OCI-LY7 (cell line): ENCODE data around the gene PPIL3. TPM values are rescaled to one million over a fixed set of nuclear protein-coding genes. Genes with fewer than 3 reads are reported as not detected.

Source experiments
- BruUV-seq: library from RNA; stranded (reverse); fragments of 400-500 nt; replicated peaks from 2 replicates; lab custom pipeline; 2021; lab: Mats Ljungman, UMichigan
- CTCF ChIA-PET: fragments of 300-600 bp; sonication (Branson Sonifier 250); formaldehyde crosslinking; loops from one replicate; lab custom pipeline; 2022; ENCODE audit warnings: antibody characterized with exemption; ENCODE audit not compliant: unreplicated experiment; lab: Charles Lee
- POLR2A ChIA-PET: fragments of 300-600 bp; sonication (Branson Sonifier 250); formaldehyde crosslinking; loops from one replicate; lab custom pipeline; 2022; ENCODE audit warnings: antibody characterized with exemption; lab: Charles Lee
- DNase-seq: peaks from one replicate; pipeline ENCODE4 v3.0.0-alpha.2; 2015; ENCODE audit warnings: low spot score
- H2AFZ ChIP-seq: fragments of 200-600 bp; sonication (generic), shearing (Covaris generic); 2 replicates; pipeline ENCODE4 v1.6.1; 2014; ENCODE audit warnings: mild to moderate bottlenecking, antibody characterized with exemption, low read length, moderate library complexity
- H3K27ac ChIP-seq: fragments of 200-600 bp; sonication (generic); 2 replicates; pipeline ENCODE4 v1.5.1; 2014; ENCODE audit warnings: mixed run types, low read depth, mild to moderate bottlenecking, moderate library complexity, low read length, inconsistent platforms; ENCODE audit not compliant: poor library complexity, severe bottlenecking
- H3K36me3 ChIP-seq: fragments of 200-600 bp; sonication (generic); 2 replicates; pipeline ENCODE4 v1.6.1; 2014; ENCODE audit warnings: mild to moderate bottlenecking, antibody characterized with exemption, low read length, moderate library complexity, mixed read lengths; ENCODE audit not compliant: insufficient read depth
- H3K4me1 ChIP-seq: fragments of 200-600 bp; sonication (generic); 2 replicates; pipeline ENCODE4 v1.5.1; 2014; ENCODE audit warnings: mild to moderate bottlenecking, low read length; ENCODE audit not compliant: insufficient read depth, poor library complexity, severe bottlenecking
- H3K4me2 ChIP-seq: fragments of 200-600 bp; sonication (generic); 2 replicates; pipeline ENCODE4 v1.6.1; 2014; ENCODE audit warnings: mild to moderate bottlenecking, low read length
- H3K4me3 ChIP-seq: fragments of 200-600 bp; sonication (generic); 2 replicates; pipeline ENCODE4 v1.5.1; 2014; ENCODE audit warnings: mild to moderate bottlenecking, low read depth, low read length; ENCODE audit not compliant: poor library complexity, severe bottlenecking
- H3K79me2 ChIP-seq: fragments of 200-600 bp; sonication (generic); 2 replicates; pipeline ENCODE4 v1.6.1; 2016; ENCODE audit warnings: low read depth, mild to moderate bottlenecking, low read length, moderate library complexity, mixed read lengths; ENCODE audit not compliant: insufficient read depth
- H3K9me2 ChIP-seq: fragments of 200-600 bp; sonication (generic); 2 replicates; pipeline ENCODE4 v1.6.1; 2016; ENCODE audit warnings: mild to moderate bottlenecking, low read length, mixed read lengths; ENCODE audit not compliant: insufficient read depth
- H3K9me3 ChIP-seq: fragments of 200-600 bp; sonication (generic); 2 replicates; pipeline ENCODE4 v1.6.1; 2014; ENCODE audit warnings: mild to moderate bottlenecking, mixed run types, low read length, mixed read lengths
- H4K20me1 ChIP-seq: fragments of 200-600 bp; sonication (generic); 2 replicates; pipeline ENCODE4 v1.6.1; 2014; ENCODE audit warnings: mild to moderate bottlenecking, antibody characterized with exemption, low read length, moderate library complexity, mixed read lengths; ENCODE audit not compliant: insufficient read depth
- EZH2phosphoT487 ChIP-seq: fragments of 200-600 bp; sonication (generic); IDR thresholded peaks from 2 replicates; pipeline ENCODE4 v1.6.1; 2018; ENCODE audit warnings: low read depth, borderline replicate concordance, mild to moderate bottlenecking, mixed run types, antibody characterized with exemption, low read length, moderate library complexity, mixed read lengths
- intact Hi-C: fragments of 100-400 bp; cut with micrococcal nuclease; formaldehyde crosslinking; loops from one replicate; pipeline ENCODE4 v1.10.0; 2022; ENCODE audit not compliant: unreplicated experiment
- total RNA-seq, 2 experiments: library from RNA; depleted of rRNA in 1 of 2; stranded (reverse); fragments of >200 nt in 1 of 2; shearing (Covaris generic) in 1 of 2; gene quantifications; 2 replicates each; pipeline ENCODE4 v1.2.3, GENCODE V29; 2014 to 2022
- TF ChIP-seq, protein P1 (sequence below): fragments of 200-600 bp; sonication (generic); conservative IDR thresholded peaks from 2 replicates; pipeline ENCODE4 v1.5.1; 2014; ENCODE audit warnings: mild to moderate bottlenecking, antibody characterized with exemption, low read length, moderate library complexity, mixed read lengths

PPIL3 gene
- total RNA-seq, 2 experiments from 2014 or later, result 49.4 to 75.0 TPM

GRCh38 chr2:200839513-200839912 lies 49.4 kb downstream of the PPIL3 start:
- no peaks in the 10 kb centered on the region for H3K4me1 ChIP-seq
- no peaks in the 10 kb centered on the region for H4K20me1 ChIP-seq
- no peak overlapping the region for H3K4me2 ChIP-seq
- H2AFZ ChIP-seq, result no peak overlapping the region
- no peaks in the 10 kb centered on the region for H3K79me2 ChIP-seq
- H3K9me2 ChIP-seq, result no peaks in the 10 kb centered on the region
- no peak overlapping the region for H3K27ac ChIP-seq
- H3K4me3 ChIP-seq, result no peak overlapping the region
- peaks cover 10% of the 10 kb centered on the region for H3K9me3 ChIP-seq
- no peak for TF ChIP-seq EZH2phosphoT487
- TF ChIP-seq, protein P1, sequence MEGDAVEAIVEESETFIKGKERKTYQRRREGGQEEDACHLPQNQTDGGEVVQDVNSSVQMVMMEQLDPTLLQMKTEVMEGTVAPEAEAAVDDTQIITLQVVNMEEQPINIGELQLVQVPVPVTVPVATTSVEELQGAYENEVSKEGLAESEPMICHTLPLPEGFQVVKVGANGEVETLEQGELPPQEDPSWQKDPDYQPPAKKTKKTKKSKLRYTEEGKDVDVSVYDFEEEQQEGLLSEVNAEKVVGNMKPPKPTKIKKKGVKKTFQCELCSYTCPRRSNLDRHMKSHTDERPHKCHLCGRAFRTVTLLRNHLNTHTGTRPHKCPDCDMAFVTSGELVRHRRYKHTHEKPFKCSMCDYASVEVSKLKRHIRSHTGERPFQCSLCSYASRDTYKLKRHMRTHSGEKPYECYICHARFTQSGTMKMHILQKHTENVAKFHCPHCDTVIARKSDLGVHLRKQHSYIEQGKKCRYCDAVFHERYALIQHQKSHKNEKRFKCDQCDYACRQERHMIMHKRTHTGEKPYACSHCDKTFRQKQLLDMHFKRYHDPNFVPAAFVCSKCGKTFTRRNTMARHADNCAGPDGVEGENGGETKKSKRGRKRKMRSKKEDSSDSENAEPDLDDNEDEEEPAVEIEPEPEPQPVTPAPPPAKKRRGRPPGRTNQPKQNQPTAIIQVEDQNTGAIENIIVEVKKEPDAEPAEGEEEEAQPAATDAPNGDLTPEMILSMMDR, result no peak
- ChIA-PET CTCF (no interaction called here), POLR2A (interaction anchor here (0.8 kb wide), 1 partner anchor 33 kb away, joined by 3 read pairs; no protein-coding TSS in a partner anchor)
- DNase-seq, result no peak
- no TSS peak for BruUV-seq
- intact Hi-C loops, result no loop called here
- H3K36me3 ChIP-seq, result no peaks in the 10 kb centered on the region

DNA sequence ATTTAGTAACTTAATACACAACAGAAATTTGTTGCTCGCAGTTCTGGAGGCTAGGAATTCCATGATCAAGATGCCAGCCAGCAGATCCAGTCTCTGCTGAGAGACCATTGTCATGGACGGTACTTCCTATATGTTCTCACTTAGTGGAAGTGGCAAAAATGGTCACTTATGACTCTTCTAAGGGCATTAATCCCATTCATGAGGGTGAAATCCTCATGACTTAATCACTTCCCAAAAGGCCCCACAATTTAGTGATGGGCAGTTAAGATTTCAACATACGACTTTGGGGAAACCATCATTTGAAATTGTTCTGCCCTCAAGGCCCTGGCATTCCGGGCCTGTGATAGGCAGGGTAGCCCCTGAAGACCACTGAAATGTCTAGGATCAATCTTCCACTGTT lies 54.2 kb downstream of the PPIL3 start:
- peaks cover 10% of the 10 kb centered on the region for H3K9me3 ChIP-seq
- no peaks in the 10 kb centered on the region for H3K4me1 ChIP-seq
- H4K20me1 ChIP-seq, result no peaks in the 10 kb centered on the region
- H3K79me2 ChIP-seq, result no peaks in the 10 kb centered on the region
- no TSS peak for BruUV-seq
- no peaks in the 10 kb centered on the region for H3K9me2 ChIP-seq
- TF ChIP-seq EZH2phosphoT487, result no peak
- intact Hi-C loops, result no loop called here
- H3K4me3 ChIP-seq, result no peak overlapping the region
- no peak overlapping the region for H3K4me2 ChIP-seq
- no peak for DNase-seq
- H2AFZ ChIP-seq, result no peak overlapping the region
- ChIA-PET POLR2A (no interaction called here), CTCF (no interaction called here)
- no peaks in the 10 kb centered on the region for H3K36me3 ChIP-seq
- no peak overlapping the region for H3K27ac ChIP-seq

DNA sequence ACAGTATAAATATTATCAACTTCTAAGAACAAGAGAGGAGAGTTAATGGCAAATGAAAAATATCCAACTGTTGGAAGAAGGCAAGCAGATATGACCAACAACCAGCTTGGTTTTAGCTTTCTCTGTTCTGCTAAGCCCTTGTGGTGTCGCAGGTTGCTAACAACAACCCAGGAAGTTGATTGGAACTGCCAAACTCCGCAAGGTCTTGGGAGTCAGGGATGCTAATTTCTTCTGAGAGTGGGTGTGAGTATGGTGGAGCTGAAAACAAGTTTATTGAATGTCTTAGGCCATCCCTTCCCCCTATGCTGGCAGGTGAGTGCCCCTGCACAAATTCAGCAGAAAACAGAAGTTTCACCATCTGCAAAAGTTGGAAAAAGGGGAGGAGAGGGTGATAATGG lies 59.6 kb downstream of the PPIL3 start:
- TF ChIP-seq EZH2phosphoT487, result no peak
- TF ChIP-seq, protein P1, result no peak
- intact Hi-C loops, result no loop called here
- Histone ChIP-seq H3K27ac (no peak overlapping the region), H2AFZ (no peak overlapping the region), H3K36me3 (peaks cover 23% of the 10 kb centered on the region), H3K4me1 (no peaks in the 10 kb centered on the region), H3K4me3 (no peak overlapping the region), H3K79me2 (no peaks in the 10 kb centered on the region), H3K9me3 (no peaks in the 10 kb centered on the region), H4K20me1 (no peaks in the 10 kb centered on the region), H3K4me2 (no peak overlapping the region), H3K9me2 (no peaks in the 10 kb centered on the region)
- no peak for DNase-seq
- ChIA-PET CTCF (no interaction called here), POLR2A (interaction anchor here (0.6 to 1.7 kb wide), 2 partner anchors 14 to 1423 kb away, joined by 3 to 6 read pairs; no protein-coding TSS in a partner anchor)
- no TSS peak for BruUV-seq
